ENCODE measurements around the gene AGAP1.

Gene AGAP1

GRCh38 chr2:235501673-235502031 lies 7.8 kb downstream of the AGAP1 start:
- TF ChIP-seq FOXP2 (optimal IDR thresholded peaks at IDR 0.05; ENCODE audit: borderline replicate concordance, extremely low read depth, extremely low read length, insufficient read depth) (no peak), POLR2AphosphoS5 (IDR thresholded peaks at IDR 0.05; ENCODE audit: low read depth, low read length) (no peak), TAF1 (IDR thresholded peaks at IDR 0.05; ENCODE audit: borderline replicate concordance, insufficient read depth, low read length) (no peak), REST (IDR thresholded peaks at IDR 0.05; ENCODE audit: insufficient read depth in 1 of 2, low read depth in 2 of 2, low read length in 2 of 2) (no peak), SIN3A (IDR thresholded peaks at IDR 0.05; ENCODE audit: borderline replicate concordance, insufficient read depth, low read length) (no peak)

- TF ChIP-seq SIN3A (IDR thresholded peaks at IDR 0.05; ENCODE audit: borderline replicate concordance, insufficient read depth, low read length) (no peak), REST (IDR thresholded peaks at IDR 0.05; ENCODE audit: insufficient read depth in 1 of 2, low read depth in 2 of 2, low read length in 2 of 2) (no peak), TAF1 (IDR thresholded peaks at IDR 0.05; ENCODE audit: borderline replicate concordance, insufficient read depth, low read length) (no peak), FOXP2 (optimal IDR thresholded peaks at IDR 0.05; ENCODE audit: borderline replicate concordance, extremely low read depth, extremely low read length, insufficient read depth) (no peak), POLR2AphosphoS5 (IDR thresholded peaks at IDR 0.05; ENCODE audit: low read depth, low read length) (no peak)
These were observed 8.5 kb downstream of the AGAP1 start for GRCh38 chr2:235502336-235502735.

- no peak for TF ChIP-seq REST (IDR thresholded peaks at IDR 0.05; ENCODE audit: insufficient read depth in 1 of 2, low read depth in 2 of 2, low read length in 2 of 2)
- TF ChIP-seq TAF1 (IDR thresholded peaks at IDR 0.05; ENCODE audit: borderline replicate concordance, insufficient read depth, low read length) = no peak
- no peak for TF ChIP-seq SIN3A (IDR thresholded peaks at IDR 0.05; ENCODE audit: borderline replicate concordance, insufficient read depth, low read length)
- TF ChIP-seq POLR2AphosphoS5 (IDR thresholded peaks at IDR 0.05; ENCODE audit: low read depth, low read length) = no peak
- TF ChIP-seq FOXP2 (optimal IDR thresholded peaks at IDR 0.05; ENCODE audit: borderline replicate concordance, extremely low read depth, extremely low read length, insufficient read depth) = no peak
These were observed 10.8 kb downstream of the AGAP1 start for GRCh38 chr2:235504441-235505180.

GRCh38 chr2:235505181-235505741 lies 11.4 kb downstream of the AGAP1 start:
- TF ChIP-seq POLR2AphosphoS5 (IDR thresholded peaks at IDR 0.05; ENCODE audit: low read depth, low read length) (no peak), TAF1 (IDR thresholded peaks at IDR 0.05; ENCODE audit: borderline replicate concordance, insufficient read depth, low read length) (no peak), REST (IDR thresholded peaks at IDR 0.05; ENCODE audit: insufficient read depth in 1 of 2, low read depth in 2 of 2, low read length in 2 of 2) (no peak), SIN3A (IDR thresholded peaks at IDR 0.05; ENCODE audit: borderline replicate concordance, insufficient read depth, low read length) (no peak), FOXP2 (optimal IDR thresholded peaks at IDR 0.05; ENCODE audit: borderline replicate concordance, extremely low read depth, extremely low read length, insufficient read depth) (no peak)
